HEK293 (cell line): ENCODE results near the gene PTH1R.

Experiments used
- HOXD13 ChIP-seq: sonication (generic); formaldehyde crosslinking; IDR thresholded peaks from 2 replicates; pipeline ENCODE4 v1.8.0; 2022; ENCODE audit warnings: missing genetic modification reagents, borderline replicate concordance
- KLF10 ChIP-seq: fragments of 450-650 bp; IDR thresholded peaks from 2 replicates; pipeline ENCODE4 v1.5.1; 2018; ENCODE audit warnings: missing biosample characterization, mild to moderate bottlenecking, missing genetic modification characterization
- MYNN ChIP-seq: fragments of 450-650 bp; formaldehyde crosslinking; IDR thresholded peaks from 2 replicates; pipeline ENCODE4 v1.5.1; 2016; ENCODE audit warnings: missing biosample characterization, missing genetic modification characterization, borderline replicate concordance
- MZF1 ChIP-seq: fragments of 450-650 bp; formaldehyde crosslinking; IDR thresholded peaks from 2 replicates; pipeline ENCODE4 v1.5.1; 2017; ENCODE audit warnings: missing biosample characterization, missing genetic modification characterization, borderline replicate concordance
- OVOL3 ChIP-seq: fragments of 450-650 bp; formaldehyde crosslinking; IDR thresholded peaks from 2 replicates; pipeline ENCODE4 v1.5.1; 2016; ENCODE audit warnings: missing biosample characterization, missing genetic modification characterization
- TRIM28 ChIP-seq: IDR thresholded peaks from 2 replicates; pipeline ENCODE4 v1.6.1; 2011; ENCODE audit warnings: low read length, control low read depth, borderline replicate concordance
- ZNF274 ChIP-seq, 2 experiments: fragments of 200-500 bp in 1 of 2; fragments of 450-650 bp in 1 of 2; sonication (Bioruptor generic) in 1 of 2; formaldehyde crosslinking in 1 of 2; IDR thresholded peaks; 2 replicates each; pipeline versions ENCODE4 v1.5.1 to v1.6.1; 2014 to 2016; ENCODE audit warnings: borderline replicate concordance in 1 of 2, inconsistent platforms in 1 of 2, low read length in 1 of 2, missing biosample characterization in 1 of 2, missing genetic modification characterization in 1 of 2
- TF ChIP-seq, protein P1 (sequence below): fragments of 450-650 bp; formaldehyde crosslinking; IDR thresholded peaks from 2 replicates; pipeline ENCODE4 v1.5.1; 2016; ENCODE audit warnings: missing biosample characterization, missing genetic modification characterization
- TF ChIP-seq, protein P2 (sequence below): fragments of 450-650 bp; IDR thresholded peaks from 2 replicates; pipeline ENCODE4 v1.5.1; 2018; ENCODE audit warnings: missing biosample characterization, mild to moderate bottlenecking, missing genetic modification characterization

DNA sequence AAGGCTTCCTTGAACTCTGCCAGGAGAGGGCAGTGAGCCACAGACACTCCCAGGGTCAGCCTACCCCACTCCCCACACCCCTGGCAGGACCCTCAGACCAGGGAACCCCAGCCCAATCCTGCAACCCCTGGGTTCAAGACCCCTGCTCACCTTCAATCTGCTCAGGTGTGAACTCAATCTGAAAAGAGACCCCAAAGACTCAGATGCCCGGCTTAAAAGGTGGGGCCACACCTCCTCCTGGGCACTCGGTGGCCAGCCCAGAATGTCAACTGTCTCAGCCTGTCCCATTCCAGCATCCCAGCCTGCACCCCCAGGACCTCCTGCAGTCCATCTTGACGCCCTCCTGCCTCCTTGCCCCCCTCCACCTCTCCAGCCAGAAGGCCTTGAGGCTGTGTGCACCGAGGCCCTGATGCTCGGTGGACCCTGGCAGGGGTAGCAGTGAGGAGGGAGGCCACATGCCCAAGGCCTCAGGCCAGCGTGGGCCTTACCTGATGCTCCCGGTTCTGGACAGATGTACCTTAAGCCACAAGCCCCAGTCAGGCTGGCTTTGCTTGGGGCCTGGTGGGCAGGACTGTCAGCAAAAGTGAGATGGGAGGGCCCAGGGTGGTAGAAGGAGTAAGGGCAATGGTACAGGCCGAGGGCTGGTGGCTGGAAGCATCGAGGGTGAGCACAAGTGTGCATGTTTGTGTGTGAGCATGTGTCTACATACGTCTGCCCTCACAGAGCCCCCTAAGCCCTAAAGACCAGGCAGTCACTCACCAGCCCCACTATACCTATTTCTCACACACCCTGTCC lies 16.5 kb upstream of the PTH1R start:
- TF ChIP-seq MZF1 (tag by site-specific recombination): no peak
- no peak for TF ChIP-seq TRIM28
- TF ChIP-seq, protein P1, sequence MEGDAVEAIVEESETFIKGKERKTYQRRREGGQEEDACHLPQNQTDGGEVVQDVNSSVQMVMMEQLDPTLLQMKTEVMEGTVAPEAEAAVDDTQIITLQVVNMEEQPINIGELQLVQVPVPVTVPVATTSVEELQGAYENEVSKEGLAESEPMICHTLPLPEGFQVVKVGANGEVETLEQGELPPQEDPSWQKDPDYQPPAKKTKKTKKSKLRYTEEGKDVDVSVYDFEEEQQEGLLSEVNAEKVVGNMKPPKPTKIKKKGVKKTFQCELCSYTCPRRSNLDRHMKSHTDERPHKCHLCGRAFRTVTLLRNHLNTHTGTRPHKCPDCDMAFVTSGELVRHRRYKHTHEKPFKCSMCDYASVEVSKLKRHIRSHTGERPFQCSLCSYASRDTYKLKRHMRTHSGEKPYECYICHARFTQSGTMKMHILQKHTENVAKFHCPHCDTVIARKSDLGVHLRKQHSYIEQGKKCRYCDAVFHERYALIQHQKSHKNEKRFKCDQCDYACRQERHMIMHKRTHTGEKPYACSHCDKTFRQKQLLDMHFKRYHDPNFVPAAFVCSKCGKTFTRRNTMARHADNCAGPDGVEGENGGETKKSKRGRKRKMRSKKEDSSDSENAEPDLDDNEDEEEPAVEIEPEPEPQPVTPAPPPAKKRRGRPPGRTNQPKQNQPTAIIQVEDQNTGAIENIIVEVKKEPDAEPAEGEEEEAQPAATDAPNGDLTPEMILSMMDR (tag by site-specific recombination): no peak
- TF ChIP-seq KLF10 (tag by site-specific recombination): no peak
- no peak for TF ChIP-seq ZNF274 (IDR thresholded peaks at IDR 0.05; ENCODE audit: low read length)
- no peak for TF ChIP-seq ZNF274 (tag by site-specific recombination; IDR thresholded peaks at IDR 0.05; ENCODE audit: borderline replicate concordance)
- no peak for TF ChIP-seq MYNN (tag by site-specific recombination)
- TF ChIP-seq OVOL3: no peak
- no peak for TF ChIP-seq HOXD13 (CRISPR knock-in tag)
- TF ChIP-seq, protein P2, sequence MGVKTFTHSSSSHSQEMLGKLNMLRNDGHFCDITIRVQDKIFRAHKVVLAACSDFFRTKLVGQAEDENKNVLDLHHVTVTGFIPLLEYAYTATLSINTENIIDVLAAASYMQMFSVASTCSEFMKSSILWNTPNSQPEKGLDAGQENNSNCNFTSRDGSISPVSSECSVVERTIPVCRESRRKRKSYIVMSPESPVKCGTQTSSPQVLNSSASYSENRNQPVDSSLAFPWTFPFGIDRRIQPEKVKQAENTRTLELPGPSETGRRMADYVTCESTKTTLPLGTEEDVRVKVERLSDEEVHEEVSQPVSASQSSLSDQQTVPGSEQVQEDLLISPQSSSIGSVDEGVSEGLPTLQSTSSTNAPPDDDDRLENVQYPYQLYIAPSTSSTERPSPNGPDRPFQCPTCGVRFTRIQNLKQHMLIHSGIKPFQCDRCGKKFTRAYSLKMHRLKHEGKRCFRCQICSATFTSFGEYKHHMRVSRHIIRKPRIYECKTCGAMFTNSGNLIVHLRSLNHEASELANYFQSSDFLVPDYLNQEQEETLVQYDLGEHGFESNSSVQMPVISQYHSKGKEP (tag by site-specific recombination): no peak
